GM19467 (cell line): ENCODE measurements around the gene ZBTB7B.
"Not testable (repeated sequence)": the region's sequence is repeated elsewhere in the genome, so short reads cannot be mapped to it uniquely, and the experiment has no call there.

ENCODE experiments used
- ATAC-seq: cut with Tn5 transposase; IDR thresholded peaks from one replicate; pipeline ENCODE4 v1.9.1; 2021; ENCODE audit warnings: mild to moderate bottlenecking, moderate library complexity; ENCODE audit not compliant: unreplicated experiment

The ZBTB7B gene

GRCh38 chr1:154967331-154967950 lies 35.2 kb upstream of the ZBTB7B start:
- no peak for ATAC-seq

DNA sequence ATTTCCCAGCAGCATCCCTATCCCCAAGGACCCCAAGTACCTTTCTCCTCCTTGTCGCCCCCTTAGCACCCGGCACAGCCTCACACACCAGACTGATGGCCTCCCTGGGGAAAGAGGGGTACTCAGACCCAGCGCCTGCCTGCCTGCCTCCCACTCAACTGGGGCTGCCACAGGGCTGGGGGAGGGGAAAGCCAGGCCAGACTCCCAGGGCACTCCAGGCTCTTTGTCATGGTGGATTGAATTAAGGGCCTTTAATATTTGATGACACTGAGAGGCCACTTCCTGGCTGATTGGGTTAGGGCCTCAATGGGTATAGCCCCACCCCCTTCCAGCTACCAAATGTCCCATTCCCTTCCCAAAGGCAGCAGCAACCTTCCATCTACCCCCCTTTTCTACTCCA lies 33.9 kb upstream of the ZBTB7B start:
- no peak for ATAC-seq

DNA sequence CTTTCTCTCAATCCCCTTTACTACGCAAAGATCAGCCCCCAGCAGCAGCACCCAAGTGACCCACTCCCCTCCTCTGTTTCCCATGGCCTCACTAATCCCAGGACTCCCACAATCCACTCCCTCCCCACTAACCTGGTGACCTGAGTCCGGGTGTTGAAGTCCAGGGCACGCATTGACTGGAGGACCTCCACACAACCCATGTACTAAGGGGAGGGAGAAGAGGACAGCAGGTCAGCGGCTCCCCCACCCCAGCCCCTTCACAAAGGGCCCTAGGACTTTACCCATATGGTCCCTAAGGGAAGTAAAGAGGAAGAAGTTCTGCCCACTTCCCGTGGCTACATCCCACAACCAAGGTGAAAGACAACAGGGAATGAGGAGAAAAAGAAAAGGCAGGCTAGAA lies 33.4 kb upstream of the ZBTB7B start:
- ATAC-seq: no peak

- no peak for ATAC-seq
Measured at GRCh38 chr1:154969860-154970452, 32.6 kb upstream of the ZBTB7B start.

GRCh38 chr1:154970631-154971340 lies 31.8 kb upstream of the ZBTB7B start, which contains the start of gene SHC1:
Gene SHC1, minus strand, starts transcription at chr1:154970747. Its CDS starts 221 bp downstream, at chr1:154970526.
- ATAC-seq: no peak

DNA sequence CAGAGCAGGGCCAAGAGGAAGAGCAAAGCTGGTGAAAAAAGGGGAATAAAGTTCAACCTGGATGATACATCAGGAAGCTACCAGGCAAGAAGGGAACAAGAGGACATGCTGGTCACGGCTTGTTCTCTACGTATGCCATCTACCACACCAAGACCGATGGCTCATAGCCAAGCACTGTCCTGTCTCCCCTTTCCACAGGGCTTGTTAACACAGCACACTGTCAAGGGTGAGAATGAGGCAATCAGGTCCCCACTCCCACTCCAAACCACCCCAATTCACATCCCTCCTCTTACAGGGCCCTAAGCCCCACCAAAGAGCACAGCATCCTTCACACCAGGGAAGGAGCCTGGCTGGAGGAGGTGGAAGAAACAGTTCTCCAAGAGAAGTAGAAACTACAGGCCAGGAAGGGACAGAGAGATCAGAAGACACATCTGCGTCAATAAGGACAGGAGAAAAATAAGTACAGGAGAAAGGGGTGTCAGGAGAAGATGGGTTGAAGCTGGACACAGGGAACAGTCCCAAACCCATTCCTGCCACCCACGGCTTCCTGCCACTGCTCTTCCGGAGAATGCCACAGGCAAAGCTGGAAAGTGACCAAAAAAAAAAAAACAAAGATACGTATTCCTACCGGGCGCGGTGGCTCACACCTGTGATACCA lies 31.1 kb upstream of the ZBTB7B start:
- ATAC-seq: no peak

GRCh38 chr1:154972213-154972516 lies 30.4 kb upstream of the ZBTB7B start:
- ATAC-seq: no peak

GRCh38 chr1:154972517-154973343 lies 29.9 kb upstream of the ZBTB7B start:
- no peak for ATAC-seq

DNA sequence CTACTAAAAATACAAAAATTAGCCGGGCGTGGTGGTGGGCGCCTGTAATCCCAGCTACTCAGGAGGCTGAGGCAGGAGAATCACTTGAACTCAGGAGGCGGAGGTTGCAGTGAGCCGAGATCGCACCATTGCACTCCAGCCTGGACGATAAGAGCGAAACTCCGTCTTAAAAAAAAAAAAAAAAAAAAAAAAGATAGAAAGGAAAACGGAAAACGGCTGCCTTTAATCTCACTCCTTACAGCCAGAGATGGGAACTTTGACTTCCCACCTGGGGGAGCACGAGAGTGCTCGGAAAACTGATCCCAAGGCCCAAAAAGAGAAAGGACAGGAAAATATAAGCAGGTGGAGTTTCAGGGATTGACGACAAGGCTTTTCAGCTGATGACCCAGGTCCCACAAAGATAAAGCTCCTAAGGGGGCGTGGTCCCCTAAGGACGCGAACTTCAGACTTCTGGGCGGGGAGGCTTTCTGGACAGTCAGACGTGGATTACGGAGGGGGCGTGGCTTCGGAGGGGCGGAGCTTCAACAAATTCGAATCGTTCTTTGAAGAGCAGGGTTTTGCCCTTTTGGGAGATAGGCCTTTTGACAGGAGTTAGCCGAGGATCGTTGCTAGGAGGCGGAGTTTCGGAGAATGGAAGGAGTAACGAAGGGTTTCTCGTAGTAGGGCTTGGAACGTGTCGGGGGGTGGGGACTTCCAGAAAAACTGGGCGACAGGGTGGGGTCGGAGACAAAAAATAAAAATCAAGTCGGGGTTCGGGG lies 29.1 kb upstream of the ZBTB7B start:
- no peak for ATAC-seq

- peak; percentile 79 for ATAC-seq
Measured at GRCh38 chr1:154974102-154974807, 28.3 kb upstream of the ZBTB7B start, which contains the start of gene CKS1B. Gene CKS1B, plus strand, starts transcription at chr1:154974681. Its CDS starts 65 bp downstream, at chr1:154974746.

GRCh38 chr1:154974808-154975408 lies 27.7 kb upstream of the ZBTB7B start:
- peak; percentile 39 for ATAC-seq

- no peak for ATAC-seq
Measured at GRCh38 chr1:154975409-154976059, 27.1 kb upstream of the ZBTB7B start.

GRCh38 chr1:154977762-154978161 lies 24.8 kb upstream of the ZBTB7B start:
- ATAC-seq: not testable (repeated sequence)

GRCh38 chr1:154978360-154978759 lies 24.2 kb upstream of the ZBTB7B start:
- no peak for ATAC-seq

DNA sequence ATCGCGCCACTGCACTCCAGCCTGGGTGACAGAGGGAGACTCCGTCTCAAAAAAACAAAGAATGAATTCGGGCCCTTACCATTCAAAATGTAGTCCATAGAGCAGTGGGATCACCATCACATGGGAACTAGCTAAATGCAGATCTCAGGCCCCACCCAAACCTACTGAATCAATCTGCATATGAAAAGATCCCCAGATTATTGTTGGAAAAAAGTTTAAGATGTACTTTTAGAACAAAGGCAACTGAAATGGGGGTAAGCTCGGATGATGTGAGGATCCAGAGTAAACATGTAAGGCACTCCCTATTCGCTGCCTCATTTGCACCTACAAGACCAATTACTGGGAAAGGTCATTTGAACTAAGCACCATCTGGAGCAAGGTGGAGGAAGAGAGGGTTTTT lies 20.3 kb upstream of the ZBTB7B start:
- no peak for ATAC-seq

DNA sequence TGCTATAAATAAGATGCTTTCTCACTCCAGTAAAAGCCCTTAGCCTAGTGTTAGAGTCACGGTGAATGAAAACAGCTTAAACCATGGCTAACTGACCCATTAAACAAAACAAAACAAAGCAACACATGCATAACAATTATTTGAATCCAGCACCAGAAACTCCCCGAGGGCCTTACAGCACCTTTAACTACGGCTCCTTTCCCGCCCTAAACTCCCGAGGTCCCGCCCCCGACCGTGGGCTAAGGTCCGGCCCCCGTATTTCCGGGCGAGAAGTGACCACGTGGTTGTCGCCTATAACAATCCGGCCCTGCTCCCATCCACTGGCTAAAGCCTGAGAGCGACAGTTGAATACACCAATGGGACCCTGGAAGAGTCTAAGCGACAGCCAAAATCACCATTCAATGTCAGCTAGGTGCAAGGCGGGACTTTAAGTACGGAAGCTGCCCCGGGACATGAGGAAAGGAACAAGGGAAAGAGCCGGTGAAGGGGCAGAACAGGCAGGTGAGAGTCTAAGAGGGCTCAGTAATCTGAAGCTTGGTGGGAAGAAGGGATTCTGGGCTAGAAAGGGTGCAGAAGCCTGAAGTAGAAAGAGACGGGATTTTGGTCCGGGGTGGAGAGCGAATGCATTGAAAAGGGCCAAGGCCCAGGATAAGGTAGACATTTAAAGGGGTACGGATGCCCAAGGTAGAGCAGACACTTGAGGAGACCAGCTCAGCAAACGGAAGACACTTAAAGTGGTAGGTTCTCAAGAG lies 19.5 kb upstream of the ZBTB7B start, which contains the start of gene FLAD1:
TSS of gene FLAD1 (plus strand) at position 448 of the 752 bp plus-strand sequence. CDS start 351 bp downstream, outside the sequence.
- ATAC-seq: peak; percentile 97

DNA sequence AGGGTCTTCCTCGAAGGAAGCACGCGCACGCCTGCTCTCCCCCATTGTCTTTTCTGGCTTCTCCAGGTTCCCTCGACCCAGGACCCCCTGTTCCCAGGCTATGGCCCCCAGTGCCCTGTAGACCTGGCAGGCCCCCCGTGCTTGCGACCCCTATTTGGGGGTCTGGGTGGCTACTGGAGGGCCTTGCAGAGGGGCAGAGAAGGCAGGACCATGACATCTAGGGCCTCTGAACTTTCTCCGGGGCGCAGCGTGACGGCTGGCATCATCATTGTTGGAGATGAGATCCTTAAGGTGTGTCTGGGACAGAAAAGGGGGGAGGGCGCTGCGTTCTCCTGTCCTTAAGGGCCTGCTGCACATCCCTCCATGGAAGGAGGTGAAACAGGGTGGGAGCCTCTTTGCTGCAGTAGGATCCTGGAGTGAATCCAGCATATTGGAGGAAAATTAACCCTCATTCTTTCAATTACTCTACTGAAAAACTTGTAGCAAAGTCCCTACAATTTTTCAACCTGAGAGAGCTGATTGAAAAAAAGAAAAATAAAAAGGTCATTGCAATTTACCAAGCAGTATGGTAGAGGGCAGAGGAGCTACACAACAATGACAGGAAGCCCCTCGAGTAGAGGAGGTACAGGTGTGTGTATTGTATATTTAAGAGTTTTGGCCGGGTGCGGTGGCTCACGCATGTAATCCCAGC lies 18.7 kb upstream of the ZBTB7B start:
- no peak for ATAC-seq
